ENCODE measurements around the gene TBC1D10B. TPM values are rescaled to one million over a fixed set of nuclear protein-coding genes. Genes with fewer than 3 reads are reported as not detected.

The TBC1D10B gene
- total RNA-seq, 2 experiments from 2014 or later = 39.7 to 41.3 TPM

DNA sequence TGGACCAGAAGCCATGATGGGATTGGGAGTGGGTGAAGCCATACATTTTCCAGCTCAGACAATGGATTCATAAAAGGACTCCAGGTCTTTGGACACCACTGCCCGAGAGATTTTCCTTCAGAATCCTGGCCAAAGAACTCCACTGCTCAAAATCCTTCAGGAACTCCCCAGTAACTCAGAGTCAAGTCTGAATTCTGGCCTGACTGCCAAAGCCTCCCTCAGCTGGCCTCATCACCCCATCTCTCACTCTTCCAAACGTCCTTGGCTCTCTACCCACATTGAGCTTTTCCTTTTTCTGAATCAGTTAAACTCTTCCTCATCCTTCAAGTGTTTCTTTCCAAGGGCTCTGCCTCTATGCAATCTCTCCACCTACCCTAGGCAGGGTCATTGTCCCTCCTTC is 13.2 kb upstream of the TBC1D10B start:
- Mint-ChIP-seq H3K27me3 (no peaks in the 10 kb centered on the region), H3K4me1 (ENCODE audit: low read depth) (peaks cover 32% of the 10 kb centered on the region), H3K4me3 (peak overlapping the region; percentile 84), H3K27ac (peak overlapping the region; percentile 98), H3K9me3 (no peaks in the 10 kb centered on the region), H3K36me3 (ENCODE audit: low read depth) (peaks cover 29% of the 10 kb centered on the region)
- CTCF ChIA-PET = interaction anchor here (0.9 to 5.2 kb wide), 7 partner anchors 8 to 246 kb away, joined by 3 to 43 read pairs (median 5); partner anchors contain the start of genes DCTPP1, ZNF48 and ZNF771
- no peak for DNase-seq
- TF ChIP-seq, protein P1, sequence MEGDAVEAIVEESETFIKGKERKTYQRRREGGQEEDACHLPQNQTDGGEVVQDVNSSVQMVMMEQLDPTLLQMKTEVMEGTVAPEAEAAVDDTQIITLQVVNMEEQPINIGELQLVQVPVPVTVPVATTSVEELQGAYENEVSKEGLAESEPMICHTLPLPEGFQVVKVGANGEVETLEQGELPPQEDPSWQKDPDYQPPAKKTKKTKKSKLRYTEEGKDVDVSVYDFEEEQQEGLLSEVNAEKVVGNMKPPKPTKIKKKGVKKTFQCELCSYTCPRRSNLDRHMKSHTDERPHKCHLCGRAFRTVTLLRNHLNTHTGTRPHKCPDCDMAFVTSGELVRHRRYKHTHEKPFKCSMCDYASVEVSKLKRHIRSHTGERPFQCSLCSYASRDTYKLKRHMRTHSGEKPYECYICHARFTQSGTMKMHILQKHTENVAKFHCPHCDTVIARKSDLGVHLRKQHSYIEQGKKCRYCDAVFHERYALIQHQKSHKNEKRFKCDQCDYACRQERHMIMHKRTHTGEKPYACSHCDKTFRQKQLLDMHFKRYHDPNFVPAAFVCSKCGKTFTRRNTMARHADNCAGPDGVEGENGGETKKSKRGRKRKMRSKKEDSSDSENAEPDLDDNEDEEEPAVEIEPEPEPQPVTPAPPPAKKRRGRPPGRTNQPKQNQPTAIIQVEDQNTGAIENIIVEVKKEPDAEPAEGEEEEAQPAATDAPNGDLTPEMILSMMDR (IDR thresholded peaks at IDR 0.05) = no peak
- POLR2A ChIA-PET = interaction anchor here (1.1 to 3.6 kb wide), 8 partner anchors 12 to 231 kb away, joined by 3 to 23 read pairs (median 9); partner anchors contain the start of genes CD2BP2, TBC1D10B, ZNF48 and ZNF771
- ATAC-seq = no peak
- intact Hi-C loops (cut with micrococcal nuclease) = no loop called here

DNA sequence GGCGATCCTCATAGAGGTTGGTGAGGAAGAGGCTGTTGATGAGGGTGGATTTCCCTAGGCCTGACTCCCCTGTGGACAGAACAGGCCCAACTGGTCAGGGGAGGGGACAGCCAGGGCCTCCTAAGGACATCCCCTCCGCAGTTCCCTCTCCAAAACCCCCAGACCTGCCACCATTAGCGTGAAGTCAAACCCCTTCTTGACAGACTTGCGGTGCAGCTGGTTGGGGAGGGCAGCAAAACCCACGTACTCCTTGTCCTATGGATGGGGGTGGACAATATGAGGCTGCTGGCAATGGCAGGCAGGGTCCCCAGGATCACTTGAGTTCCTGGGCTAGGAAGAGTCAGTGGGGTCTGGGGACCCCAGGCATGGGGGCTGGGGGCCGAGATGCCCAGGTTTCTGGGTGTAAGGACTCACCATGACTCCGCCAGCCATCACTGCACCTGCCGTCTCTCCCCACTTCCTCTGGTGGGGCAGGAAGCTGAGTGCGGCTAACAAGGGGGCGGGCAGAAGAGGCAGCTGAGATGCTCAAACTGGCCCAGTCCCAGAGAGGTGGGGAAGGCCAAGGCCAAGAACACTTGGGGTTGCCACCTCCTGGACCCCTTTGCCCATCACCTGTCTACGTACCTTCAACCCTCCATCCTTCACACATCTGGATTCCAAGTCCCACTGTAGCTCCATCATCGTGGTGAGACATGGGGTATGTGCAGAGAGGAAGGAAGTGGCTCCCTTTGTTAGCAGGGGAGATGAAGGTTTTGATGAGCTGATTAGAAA is 12.0 kb upstream of the TBC1D10B start, which contains the start of gene SEPTIN1:
Gene SEPTIN1, minus strand, starts transcription at position 451 of the 771 bp plus-strand sequence. Its CDS starts 19 bp downstream, at position 432.
- H3K27ac Mint-ChIP-seq = peak within 1 kb of the TSS; percentile 98
- peak; percentile 89 for DNase-seq
- H3K4me3 Mint-ChIP-seq = peak within 1 kb of the TSS; percentile 84
- H3K9me3 Mint-ChIP-seq = no peaks in the 10 kb centered on the region
- H3K4me1 Mint-ChIP-seq (ENCODE audit: low read depth) = peaks cover 37% of the 10 kb centered on the region
- TF ChIP-seq, protein P1 (IDR thresholded peaks at IDR 0.05) = no peak
- peaks cover 34% of the 10 kb centered on the region for H3K36me3 Mint-ChIP-seq (ENCODE audit: low read depth)
- CTCF ChIA-PET = interaction anchor here (0.9 to 5.2 kb wide), 8 partner anchors 9 to 247 kb away, joined by 3 to 43 read pairs (median 5); partner anchors contain the start of genes CD2BP2, DCTPP1, ZNF48 and ZNF771
- ATAC-seq = peak; percentile 40
- intact Hi-C loops (cut with micrococcal nuclease) = no loop called here
- POLR2A ChIA-PET = interaction anchor here (0.6 to 3.6 kb wide), 15 partner anchors 10 to 575 kb away, joined by 3 to 23 read pairs (median 3); partner anchors contain the start of genes CD2BP2, TBC1D10B, ZNF48 and ZNF771
- H3K27me3 Mint-ChIP-seq = no peaks in the 10 kb centered on the region

DNA sequence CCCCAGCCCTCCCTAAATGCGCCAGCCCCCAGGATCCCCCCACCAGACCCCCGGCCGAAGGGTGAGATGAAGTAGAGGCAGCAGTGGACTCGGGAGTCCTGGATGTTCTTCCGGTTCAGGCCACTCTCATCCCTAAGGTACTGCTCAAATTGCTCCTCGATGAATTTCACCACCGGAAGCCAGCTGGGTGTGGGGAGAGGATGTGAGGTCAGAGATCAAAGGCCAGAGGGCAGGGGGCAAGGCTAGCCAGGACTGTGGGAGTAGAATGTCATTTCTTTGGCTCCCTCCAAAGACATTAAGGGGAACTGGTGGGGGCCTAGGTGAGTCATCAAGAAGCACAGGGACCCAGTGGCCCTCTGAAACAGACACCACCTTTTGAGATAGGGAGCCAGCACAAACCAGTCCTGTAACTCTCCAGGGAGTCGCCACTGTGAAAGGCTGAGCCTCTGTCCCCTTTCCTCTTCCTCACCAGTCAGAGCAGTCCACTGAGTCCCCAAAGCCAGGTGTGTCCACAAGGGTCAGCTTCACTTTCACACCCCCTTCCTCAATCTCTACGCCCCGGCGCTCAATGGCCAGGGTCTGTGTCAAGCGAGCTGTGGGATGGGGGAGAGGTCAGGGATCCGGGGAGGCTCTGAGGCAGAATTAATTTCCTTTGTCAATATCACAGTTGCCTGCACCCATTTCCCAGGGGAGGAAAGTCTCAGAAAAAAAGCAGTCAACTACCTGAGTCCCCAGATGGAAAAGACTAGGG is 11.2 kb upstream of the TBC1D10B start:
- POLR2A ChIA-PET = interaction anchor here (1.0 to 3.3 kb wide), 4 partner anchors 11 to 26 kb away, joined by 3 to 14 read pairs (median 7); partner anchors contain the start of genes CD2BP2 and ZNF48
- ATAC-seq = no peak
- Mint-ChIP-seq H3K27me3 (no peaks in the 10 kb centered on the region), H3K4me3 (peak overlapping the region; percentile 84), H3K4me1 (ENCODE audit: low read depth) (peaks cover 44% of the 10 kb centered on the region), H3K36me3 (ENCODE audit: low read depth) (peaks cover 34% of the 10 kb centered on the region), H3K27ac (peak overlapping the region; percentile 98), H3K9me3 (no peaks in the 10 kb centered on the region)
- intact Hi-C loops (cut with micrococcal nuclease) = no loop called here
- TF ChIP-seq, protein P1 (IDR thresholded peaks at IDR 0.05) = no peak
- DNase-seq = peak; percentile 62
- CTCF ChIA-PET = interaction anchor here (4.8 to 5.2 kb wide), 2 partner anchors 15 to 27 kb away, joined by 30 to 43 read pairs; partner anchors contain the start of genes ZNF48 and ZNF771

DNA sequence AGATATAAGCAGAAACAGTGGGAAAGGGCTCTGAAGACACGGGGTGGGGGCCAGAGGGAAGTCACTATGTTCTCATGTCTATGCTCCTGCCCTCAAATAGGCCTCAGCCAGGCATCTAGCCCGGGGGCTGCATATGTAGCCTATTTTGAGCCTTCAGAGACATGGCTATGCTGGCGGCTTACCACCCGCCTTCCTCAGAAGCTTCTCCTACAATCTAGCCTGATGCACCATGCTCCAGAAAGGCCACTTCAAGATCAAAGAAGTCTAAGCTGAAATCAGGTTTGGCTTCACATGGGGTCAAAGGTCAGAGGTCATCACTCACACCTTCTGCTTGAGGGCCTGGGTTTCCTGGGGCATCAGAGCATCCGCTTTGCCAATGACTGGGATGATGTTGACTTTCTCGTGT is 10.5 kb upstream of the TBC1D10B start:
- Mint-ChIP-seq H3K9me3 (no peaks in the 10 kb centered on the region), H3K4me1 (ENCODE audit: low read depth) (peaks cover 45% of the 10 kb centered on the region), H3K4me3 (peak overlapping the region; percentile 84), H3K27ac (peak overlapping the region; percentile 98), H3K27me3 (no peaks in the 10 kb centered on the region), H3K36me3 (ENCODE audit: low read depth) (peaks cover 34% of the 10 kb centered on the region)
- POLR2A ChIA-PET = interaction anchor here (0.7 to 3.3 kb wide), 5 partner anchors 12 to 37 kb away, joined by 3 to 14 read pairs (median 6); partner anchors contain the start of genes CD2BP2, ZNF48 and ZNF771
- peak; percentile 20 for DNase-seq
- CTCF ChIA-PET = interaction anchor here (0.6 to 5.2 kb wide), 3 partner anchors 16 to 37 kb away, joined by 3 to 43 read pairs (median 30); partner anchors contain the start of genes ZNF48 and ZNF771
- intact Hi-C loops (cut with micrococcal nuclease) = no loop called here
- ATAC-seq = no peak
- TF ChIP-seq, protein P1 (IDR thresholded peaks at IDR 0.05) = no peak

All from activated CD8-positive, alpha-beta T cell treated with anti-CD3 and anti-CD28 coated beads for 36 hours (primary cell).